ENCODE data around the gene FSTL4.

The FSTL4 gene

GRCh38 chr5:133385346-133385745 is 227.0 kb downstream of the FSTL4 start:
- no peak for DNase-seq (ENCODE audit: low read depth)
- H3K4me3 ChIP-seq (replicated peaks; ENCODE audit: low read depth, low read length): no peak overlapping the region
- no peak for TF ChIP-seq CTCF (IDR thresholded peaks at IDR 0.05; ENCODE audit: low read length, missing control alignments)

- TF ChIP-seq CTCF (IDR thresholded peaks at IDR 0.05; ENCODE audit: low read length, missing control alignments): no peak
- H3K4me3 ChIP-seq (replicated peaks; ENCODE audit: low read depth, low read length): no peak overlapping the region
- no peak for DNase-seq (ENCODE audit: low read depth)
Measured at GRCh38 chr5:133384903-133385302, 227.4 kb downstream of the FSTL4 start.

- no peak for TF ChIP-seq CTCF (IDR thresholded peaks at IDR 0.05; ENCODE audit: low read length, missing control alignments)
- DNase-seq (ENCODE audit: low read depth): no peak
- no peak overlapping the region for H3K4me3 ChIP-seq (replicated peaks; ENCODE audit: low read depth, low read length)
Measured at GRCh38 chr5:133384120-133384855, 228.1 kb downstream of the FSTL4 start.

GRCh38 chr5:133383580-133383939 is 228.8 kb downstream of the FSTL4 start:
- no peak for TF ChIP-seq CTCF (IDR thresholded peaks at IDR 0.05; ENCODE audit: low read length, missing control alignments)
- DNase-seq (ENCODE audit: low read depth): no peak
- no peak overlapping the region for H3K4me3 ChIP-seq (replicated peaks; ENCODE audit: low read depth, low read length)

GRCh38 chr5:133382661-133383579 is 229.4 kb downstream of the FSTL4 start:
- H3K4me3 ChIP-seq (replicated peaks; ENCODE audit: low read depth, low read length): no peak overlapping the region
- no peak for DNase-seq (ENCODE audit: low read depth)
- no peak for TF ChIP-seq CTCF (IDR thresholded peaks at IDR 0.05; ENCODE audit: low read length, missing control alignments)

- DNase-seq (ENCODE audit: low read depth): no peak
- TF ChIP-seq CTCF (IDR thresholded peaks at IDR 0.05; ENCODE audit: low read length, missing control alignments): no peak
Measured at GRCh38 chr5:133381571-133382365, 230.6 kb downstream of the FSTL4 start.

More at GRCh38 chr5:133381571-133382365, 230.6 kb downstream of the FSTL4 start:
- no peak overlapping the region for H3K4me3 ChIP-seq (replicated peaks; ENCODE audit: low read depth, low read length)
